T-helper 1 cell treated with Interleukin-12 subunit alpha and Interleukin-12 subunit beta and Interleukin-4 antibody, amounts not matched to agents 30 ng/mL and 1 ng/mL, for 36 hours (primary cell): ENCODE results near the gene SNUPN. TPM values are rescaled to one million over a fixed set of nuclear protein-coding genes. Genes with fewer than 3 reads are reported as not detected.
"Not testable (repeated sequence)": the region's sequence is repeated elsewhere in the genome, so short reads cannot be mapped to it uniquely, and the experiment has no call there.

Experiments
- intact Hi-C: fragments of 100-400 bp; cut with micrococcal nuclease; formaldehyde crosslinking; loops from one replicate; pipeline ENCODE4 v1.15.1; 2024
- total RNA-seq: library from RNA; stranded (reverse); gene quantifications from 2 replicates; pipeline ENCODE4 v1.2.3, GENCODE V29; 2022

SNUPN gene
- total RNA-seq, 1 donor from 2014 or later, result 31.1 TPM

- intact Hi-C loops, result not testable (repeated sequence)
These were observed 39.1 kb downstream of the SNUPN start for GRCh38 chr15:75586422-75586821.

- intact Hi-C loops, result no loop called here
These were observed 41.4 kb downstream of the SNUPN start for GRCh38 chr15:75584121-75584520.

GRCh38 chr15:75583701-75584100 lies 41.8 kb downstream of the SNUPN start:
- intact Hi-C loops, result no loop called here

GRCh38 chr15:75582943-75583342 lies 42.6 kb downstream of the SNUPN start:
- intact Hi-C loops, result not testable (repeated sequence)

- intact Hi-C loops, result loop anchor here (1.0 to 10.0 kb wide), 10 partner anchors 18 to 792 kb away; partner anchors contain the start of genes IMP3, MAN2C1, SNUPN and UBE2Q2
These were observed 46.3 kb downstream of the SNUPN start, which contains the start of gene PTPN9 for GRCh38 chr15:75578948-75579920. TSS of gene PTPN9 (minus strand) at chr15:75579315. CDS start at chr15:75578776, 539 bp downstream.

GRCh38 chr15:75578173-75578947 lies 47.2 kb downstream of the SNUPN start:
- intact Hi-C loops, result loop anchor here (2.0 to 10.0 kb wide), 4 partner anchors 28 to 791 kb away; partner anchors contain the start of genes MAN2C1 and UBE2Q2

- intact Hi-C loops, result loop anchor here (2.0 to 10.0 kb wide), 4 partner anchors 29 to 790 kb away; partner anchors contain the start of genes MAN2C1 and UBE2Q2
These were observed 47.9 kb downstream of the SNUPN start for GRCh38 chr15:75577401-75578172.

GRCh38 chr15:75573648-75574384 lies 51.7 kb downstream of the SNUPN start:
- intact Hi-C loops, result loop anchor here (10.0 kb wide), 1 partner anchor 271 kb away; the partner anchor contains the start of gene UBE2Q2

- intact Hi-C loops, result loop anchor here (10.0 kb wide), 1 partner anchor 275 kb away; the partner anchor contains the start of gene UBE2Q2
These were observed 55.2 kb downstream of the SNUPN start for GRCh38 chr15:75570126-75570845.

GRCh38 chr15:75565062-75565970 lies 60.2 kb downstream of the SNUPN start:
- intact Hi-C loops, result no loop called here

GRCh38 chr15:75561888-75562287 lies 63.6 kb downstream of the SNUPN start:
- intact Hi-C loops, result no loop called here

- intact Hi-C loops, result not testable (repeated sequence)
These were observed 66.2 kb downstream of the SNUPN start for GRCh38 chr15:75559360-75559759.

- intact Hi-C loops, result not testable (repeated sequence)
These were observed 66.6 kb downstream of the SNUPN start for GRCh38 chr15:75558955-75559354.

- intact Hi-C loops, result no loop called here
These were observed 70.8 kb downstream of the SNUPN start for GRCh38 chr15:75554717-75555116.

- intact Hi-C loops, result no loop called here
These were observed 71.9 kb downstream of the SNUPN start for GRCh38 chr15:75553659-75554058.

- intact Hi-C loops, result no loop called here
These were observed 74.4 kb downstream of the SNUPN start for GRCh38 chr15:75551091-75551490.
